ENCODE results near the gene TMEM164.

GRCh38 chrX:110041980-110042379 is 39.1 kb downstream of the TMEM164 start:
- TF ChIP-seq CTCF (IDR thresholded peaks at IDR 0.05; ENCODE audit: low read length) (no peak), EZH2 (optimal IDR thresholded peaks at IDR 0.05; ENCODE audit: low read depth, low read length) (no peak)

Data from MM.1S (cell line).